ENCODE measurements around the gene DNAH2. TPM values are rescaled to one million over a fixed set of nuclear protein-coding genes. Genes with fewer than 3 reads are reported as not detected.

Gene DNAH2
- total RNA-seq, 1 donor: under 0.01 TPM

GRCh38 chr17:7688808-7689316, 28.7 kb upstream of the DNAH2 start:
- DNase-seq (ENCODE audit: low read depth): no peak
- TF ChIP-seq CTCF (IDR thresholded peaks at IDR 0.05; ENCODE audit: insufficient read depth, low read length): no peak
- H3K4me3 ChIP-seq (ENCODE audit: low read depth, low read length): peak overlapping the region; percentile 91

GRCh38 chr17:7695586-7695985, 22.0 kb upstream of the DNAH2 start:
- DNase-seq (ENCODE audit: low read depth): no peak
- no peak for TF ChIP-seq CTCF (IDR thresholded peaks at IDR 0.05; ENCODE audit: insufficient read depth, low read length)
- no peak overlapping the region for H3K4me3 ChIP-seq (ENCODE audit: low read depth, low read length)

- H3K4me3 ChIP-seq (ENCODE audit: low read depth, low read length): no peak overlapping the region
- DNase-seq (ENCODE audit: low read depth): no peak
- no peak for TF ChIP-seq CTCF (IDR thresholded peaks at IDR 0.05; ENCODE audit: insufficient read depth, low read length)
Observed at GRCh38 chr17:7697828-7698588, 19.5 kb upstream of the DNAH2 start.

- TF ChIP-seq CTCF (IDR thresholded peaks at IDR 0.05; ENCODE audit: insufficient read depth, low read length): no peak
- DNase-seq (ENCODE audit: low read depth): no peak
- H3K4me3 ChIP-seq (ENCODE audit: low read depth, low read length): no peak overlapping the region
Observed at GRCh38 chr17:7700510-7700909, 17.0 kb upstream of the DNAH2 start.

GRCh38 chr17:7701681-7702080, 15.9 kb upstream of the DNAH2 start:
- TF ChIP-seq CTCF (IDR thresholded peaks at IDR 0.05; ENCODE audit: insufficient read depth, low read length): no peak
- no peak overlapping the region for H3K4me3 ChIP-seq (ENCODE audit: low read depth, low read length)
- no peak for DNase-seq (ENCODE audit: low read depth)

GRCh38 chr17:7702776-7703175, 14.8 kb upstream of the DNAH2 start:
- no peak for DNase-seq (ENCODE audit: low read depth)
- no peak for TF ChIP-seq CTCF (IDR thresholded peaks at IDR 0.05; ENCODE audit: insufficient read depth, low read length)
- no peak overlapping the region for H3K4me3 ChIP-seq (ENCODE audit: low read depth, low read length)

All from fibroblast of the aortic adventitia (primary cell).